GM18499 (cell line): Measurements from ENCODE around the gene RNF11.
"Not testable (repeated sequence)": the region's sequence is repeated elsewhere in the genome, so short reads cannot be mapped to it uniquely, and the experiment has no call there.

Experiments used
- ATAC-seq: cut with Tn5 transposase; IDR thresholded peaks from one replicate; pipeline ENCODE4 v1.9.1; 2021; ENCODE audit warnings: moderate number of reproducible peaks; ENCODE audit not compliant: insufficient read depth, unreplicated experiment

RNF11 gene

GRCh38 chr1:51227231-51227960 is 8.7 kb upstream of the RNF11 start:
- not testable (repeated sequence) for ATAC-seq

- ATAC-seq, result not testable (repeated sequence)
These were observed 7.6 kb upstream of the RNF11 start for GRCh38 chr1:51228471-51228870.

GRCh38 chr1:51230501-51231078 is 5.5 kb upstream of the RNF11 start:
- no peak for ATAC-seq

- no peak for ATAC-seq
These were observed 5.0 kb upstream of the RNF11 start for GRCh38 chr1:51231120-51231519.

- no peak for ATAC-seq
These were observed 4.2 kb upstream of the RNF11 start for GRCh38 chr1:51231896-51232295.

- ATAC-seq, result not testable (repeated sequence)
These were observed 1.8 kb upstream of the RNF11 start for GRCh38 chr1:51234236-51234635.

- ATAC-seq, result peak; percentile 51
These were observed 1.2 kb upstream of the RNF11 start for GRCh38 chr1:51234721-51235425.

GRCh38 chr1:51236531-51237350 is 668 bp downstream of the RNF11 start:
- ATAC-seq, result no peak

- ATAC-seq, result no peak
These were observed 1.4 kb downstream of the RNF11 start for GRCh38 chr1:51237351-51238033.

- ATAC-seq, result no peak
These were observed 1.9 kb downstream of the RNF11 start for GRCh38 chr1:51238034-51238403.

GRCh38 chr1:51240084-51240483 is 4.0 kb downstream of the RNF11 start:
- no peak for ATAC-seq

- no peak for ATAC-seq
These were observed 5.0 kb downstream of the RNF11 start for GRCh38 chr1:51241119-51241518.

GRCh38 chr1:51242546-51242945 is 6.5 kb downstream of the RNF11 start:
- ATAC-seq, result no peak

GRCh38 chr1:51247022-51247421 is 10.9 kb downstream of the RNF11 start:
- ATAC-seq, result peak; percentile 76

GRCh38 chr1:51247499-51247898 is 11.4 kb downstream of the RNF11 start:
- ATAC-seq, result no peak

- ATAC-seq, result no peak
These were observed 13.4 kb downstream of the RNF11 start for GRCh38 chr1:51249445-51249844.

GRCh38 chr1:51250729-51251128 is 14.7 kb downstream of the RNF11 start:
- ATAC-seq, result not testable (repeated sequence)

- ATAC-seq, result not testable (repeated sequence)
These were observed 15.1 kb downstream of the RNF11 start for GRCh38 chr1:51251165-51251564.

GRCh38 chr1:51252366-51252765 is 16.3 kb downstream of the RNF11 start:
- ATAC-seq, result no peak

- ATAC-seq, result no peak
These were observed 17.6 kb downstream of the RNF11 start for GRCh38 chr1:51253691-51254090.
